IMR-90 (cell line): ENCODE data around the gene OR2V2. TPM values are rescaled to one million over a fixed set of nuclear protein-coding genes. Genes with fewer than 3 reads are reported as not detected.

ENCODE experiments used
- ATAC-seq: fragments of 200-7000 bp; cut with Tn5 transposase; 2 replicates; pipeline ENCODE4 v1.9.1; 2020; ENCODE audit warnings: low read depth, mild to moderate bottlenecking, moderate library complexity
- BruUV-seq: library from RNA; stranded (reverse); fragments of 400-500 nt; replicated peaks from 2 replicates; lab custom pipeline; 2021; lab: Mats Ljungman, UMichigan
- CTCF ChIA-PET: fragments of 300-600 bp; formaldehyde crosslinking; extraction: SDS; loops from one replicate; lab custom pipeline; 2021; ENCODE audit warnings: antibody characterized with exemption; lab: Yijun Ruan, JAX
- POLR2A ChIA-PET: fragments of 300-600 bp; sonication (Branson Sonifier 250); formaldehyde crosslinking; loops from one replicate; lab custom pipeline; 2022; ENCODE audit warnings: antibody characterized with exemption; ENCODE audit not compliant: unreplicated experiment; lab: Charles Lee
- DNase-seq: peaks from one replicate; pipeline ENCODE4 v3.0.0; 2013
- H2AFZ ChIP-seq: replicated peaks from 2 replicates; pipeline ENCODE3; 2013; ENCODE audit warnings: low read length, mild to moderate bottlenecking; ENCODE audit not compliant: poor library complexity
- H2AK5ac ChIP-seq: 2 replicates; pipeline ENCODE4 v1.6.1; 2013; ENCODE audit warnings: low read depth, low read length, inconsistent platforms
- H2AK9ac ChIP-seq: replicated peaks from 2 replicates; pipeline ENCODE3; 2013; ENCODE audit warnings: mild to moderate bottlenecking, low read depth, low read length, moderate library complexity; ENCODE audit not compliant: poor library complexity
- H2BK120ac ChIP-seq: 2 replicates; pipeline ENCODE4 v1.6.1; 2013; ENCODE audit warnings: low read depth, low read length, inconsistent platforms
- H2BK15ac ChIP-seq: 3 replicates; pipeline ENCODE4 v1.6.1; 2013; ENCODE audit warnings: low read depth, low read length, inconsistent platforms
- H2BK20ac ChIP-seq: 2 replicates; pipeline ENCODE4 v1.6.1; 2013; ENCODE audit warnings: low read depth, mild to moderate bottlenecking, inconsistent platforms, low read length, moderate library complexity
- H2BK5ac ChIP-seq: 2 replicates; pipeline ENCODE4 v1.6.1; 2013; ENCODE audit warnings: mild to moderate bottlenecking, low read depth, low read length, inconsistent platforms; ENCODE audit not compliant: poor library complexity, severe bottlenecking
- H3K14ac ChIP-seq: replicated peaks from 2 replicates; pipeline ENCODE4 v1.6.1; 2013; ENCODE audit warnings: low read depth, low read length, inconsistent platforms
- H3K18ac ChIP-seq: 2 replicates; pipeline ENCODE4 v1.6.1; 2013; ENCODE audit warnings: low read depth, low read length, control low read depth
- H3K23ac ChIP-seq: 2 replicates; pipeline ENCODE4 v1.6.1; 2013; ENCODE audit warnings: low read depth, low read length, inconsistent platforms
- H3K27ac ChIP-seq: 2 replicates; pipeline ENCODE4 v1.5.1; 2013; ENCODE audit warnings: mild to moderate bottlenecking, control low read depth, low read length; ENCODE audit not compliant: insufficient read depth
- H3K27me3 ChIP-seq: 2 replicates; pipeline ENCODE4 v1.6.1; 2013; ENCODE audit warnings: low read length; ENCODE audit not compliant: control insufficient read depth, insufficient read depth
- H3K36me3 ChIP-seq: 2 replicates; pipeline ENCODE4 v1.6.1; 2013; ENCODE audit warnings: low read length, mixed read lengths; ENCODE audit not compliant: control insufficient read depth, insufficient read depth
- H3K4ac ChIP-seq: 2 replicates; pipeline ENCODE4 v1.6.1; 2013; ENCODE audit warnings: low read depth, low read length, inconsistent platforms
- H3K4me1 ChIP-seq: 2 replicates; pipeline ENCODE4 v1.6.1; 2013; ENCODE audit warnings: low read length, mixed read lengths; ENCODE audit not compliant: control insufficient read depth, insufficient read depth
- H3K4me2 ChIP-seq: 2 replicates; pipeline ENCODE4 v1.6.1; 2013; ENCODE audit warnings: low read depth, mild to moderate bottlenecking, control low read depth, low read length, moderate library complexity
- H3K4me3 ChIP-seq: 2 replicates; pipeline ENCODE4 v1.5.1; 2013; ENCODE audit warnings: low read depth, mild to moderate bottlenecking, control low read depth, low read length, moderate library complexity; ENCODE audit not compliant: insufficient read depth
- H3K56ac ChIP-seq: 2 replicates; pipeline ENCODE4 v1.6.1; 2013; ENCODE audit warnings: low read length, inconsistent platforms; ENCODE audit not compliant: insufficient read depth; ENCODE audit errors: extremely low read depth
- H3K79me1 ChIP-seq, 2 experiments: 2 replicates each; pipeline ENCODE4 v1.6.1; 2013; ENCODE audit warnings: low read length in 2 of 2, inconsistent platforms in 1 of 2, low read depth in 1 of 2
- H3K9ac ChIP-seq: 2 replicates; pipeline ENCODE4 v1.6.1; 2013; ENCODE audit warnings: low read depth, low read length, control low read depth
- H3K9me1 ChIP-seq: 2 replicates; pipeline ENCODE4 v1.6.1; 2013; ENCODE audit warnings: low read length, inconsistent platforms; ENCODE audit not compliant: insufficient read depth
- H3K9me3 ChIP-seq: 2 replicates; pipeline ENCODE4 v1.6.1; 2013; ENCODE audit warnings: low read length; ENCODE audit not compliant: control insufficient read depth, insufficient read depth
- H4K20me1 ChIP-seq: 2 replicates; pipeline ENCODE4 v1.6.1; 2013; ENCODE audit warnings: low read length, inconsistent platforms; ENCODE audit not compliant: insufficient read depth
- H4K5ac ChIP-seq: 2 replicates; pipeline ENCODE4 v1.6.1; 2013; ENCODE audit warnings: mild to moderate bottlenecking, low read depth, low read length, control low read depth
- H4K8ac ChIP-seq, 2 experiments: 2 replicates each; pipeline ENCODE4 v1.6.1; 2013; ENCODE audit warnings: low read depth in 2 of 2, low read length in 2 of 2, control low read depth in 1 of 2, inconsistent platforms in 1 of 2
- H4K91ac ChIP-seq: 2 replicates; pipeline ENCODE4 v1.6.1; 2013; ENCODE audit warnings: low read depth, low read length, inconsistent platforms; ENCODE audit not compliant: insufficient read depth
- CEBPB ChIP-seq: IDR thresholded peaks from 2 replicates; pipeline ENCODE4 v1.6.1; 2012; ENCODE audit warnings: low read depth, low read length, improper control_type of control experiment
- MAZ ChIP-seq: IDR thresholded peaks from 2 replicates; pipeline ENCODE4 v1.6.1; 2012; ENCODE audit warnings: low read depth, mild to moderate bottlenecking, low read length, improper control_type of control experiment, moderate library complexity, borderline replicate concordance
- POLR2A ChIP-seq: IDR thresholded peaks from 2 replicates; pipeline ENCODE4 v1.6.1; 2012; ENCODE audit warnings: mild to moderate bottlenecking, low read depth, low read length
- RCOR1 ChIP-seq: IDR thresholded peaks from 2 replicates; pipeline ENCODE4 v1.6.1; 2012; ENCODE audit warnings: mild to moderate bottlenecking, low read length, improper control_type of control experiment; ENCODE audit not compliant: insufficient replicate concordance
- SMC3 ChIP-seq: fragments of 150-350 bp; IDR thresholded peaks from 2 replicates; pipeline ENCODE4 v1.6.1; 2016; ENCODE audit warnings: low read depth, mild to moderate bottlenecking, antibody characterized with exemption, low read length, moderate library complexity
- WGBS, 2 experiments: methylation state at CpG; one replicate each; pipeline versions ENCODE4 v1.1.5 to v1.1.7; 2013; ENCODE audit warnings: missing lambda C conversion rate in 2 of 2; ENCODE audit not compliant: insufficient read length in 1 of 2; ENCODE audit errors: extremely low coverage in 2 of 2; 5-methylcytosine and 5-hydroxymethylcytosine counted together
- dilution Hi-C: fragments of 300-500 bp; cut with HindIII; formaldehyde crosslinking; loops from one replicate; pipeline ENCODE4 v1.14.3; 2018; ENCODE audit warnings: low sequenced_read_pairs; ENCODE audit not compliant: unreplicated experiment
- in situ Hi-C: fragments of 300-500 bp; cut with MboI; formaldehyde crosslinking; loops from 3 replicates; pipeline ENCODE4 v1.14.3; 2019; ENCODE audit warnings: low sequenced_read_pairs, inconsistent platforms, mixed read lengths
- intact Hi-C: fragments of 100-400 bp; cut with micrococcal nuclease; formaldehyde crosslinking; loops from 2 replicates; pipeline ENCODE4 v1.10.0; 2022
- polyA plus RNA-seq, 3 experiments: library from polyadenylated mRNA; depleted of rRNA; stranded (reverse); fragments of >200 nt; gene quantifications; 2 replicates each; pipeline ENCODE4 v1.2.3, GENCODE V29; 2012; ENCODE audit warnings: low replicate concordance in 1 of 3
- total RNA-seq: library from RNA; depleted of rRNA; stranded (reverse); fragments of >200 nt; gene quantifications from 2 replicates; pipeline ENCODE4 v1.2.3, GENCODE V29; 2012
- TF ChIP-seq, protein P1 (sequence below): conservative IDR thresholded peaks from 2 replicates; pipeline ENCODE4 v1.5.1; 2012; ENCODE audit warnings: mild to moderate bottlenecking, low read depth, low read length, improper control_type of control experiment
- TF ChIP-seq, protein P2 (sequence below): fragments of 150-350 bp; IDR thresholded peaks from 2 replicates; pipeline ENCODE4 v1.6.1; 2017; ENCODE audit warnings: mild to moderate bottlenecking, antibody characterized with exemption, low read length, low read depth

Gene OR2V2
- total and polyA plus RNA-seq, 2 of the 4 experiments (the other 2 are of a cell fraction) = not detected

DNA sequence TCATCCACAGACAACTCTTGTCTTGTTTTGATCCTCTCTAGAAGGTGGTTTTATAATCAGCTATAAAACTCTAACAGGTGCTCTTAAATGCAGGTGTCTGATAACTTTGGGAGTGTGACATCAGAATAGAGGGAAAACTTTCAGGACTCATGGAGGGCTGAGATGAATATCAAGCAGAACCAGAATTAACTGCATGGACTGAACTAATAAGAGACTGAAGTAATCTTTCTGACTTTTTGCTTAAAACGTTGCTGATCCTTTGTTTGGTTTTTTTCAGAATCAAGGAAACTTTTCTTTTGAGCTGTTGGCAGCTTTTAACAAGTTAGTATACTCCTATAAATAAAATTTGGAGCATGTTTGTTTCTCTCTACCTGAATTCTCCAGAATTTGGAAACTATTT is 2.3 kb upstream of the OR2V2 start:
- Histone ChIP-seq H3K14ac (no peak overlapping the region), H2AK9ac (no peak overlapping the region), H2AK5ac (no peak overlapping the region), H4K91ac (no peak overlapping the region), H4K8ac (no peak overlapping the region), H3K4me2 (no peak overlapping the region), H2BK15ac (no peak overlapping the region), H2BK20ac (no peak overlapping the region), H3K9ac (no peak overlapping the region), H3K79me1 (no peaks in the 10 kb centered on the region), H3K56ac (no peak overlapping the region), H2BK120ac (no peak overlapping the region), H3K9me1 (no peaks in the 10 kb centered on the region), H3K4ac (no peak overlapping the region), H3K23ac (no peak overlapping the region), H4K20me1 (no peaks in the 10 kb centered on the region), H3K27ac (no peak overlapping the region), H3K27me3 (no peaks in the 10 kb centered on the region; the same call in 1 of the 2 replicates), H2AFZ (no peak overlapping the region), H2BK5ac (no peak overlapping the region), H3K36me3 (no peaks in the 10 kb centered on the region), H3K18ac (no peak overlapping the region), H3K4me1 (no peaks in the 10 kb centered on the region), H4K5ac (no peak overlapping the region), H3K4me3 (no peak overlapping the region), H3K9me3 (no peaks in the 10 kb centered on the region)
- no CpG with 5 or more reads among the region's 1 CpG for WGBS, 2 experiments
- DNase-seq (no peak), ATAC-seq (no peak)
- TF ChIP-seq MAZ = no peak
- TF ChIP-seq, protein P1, sequence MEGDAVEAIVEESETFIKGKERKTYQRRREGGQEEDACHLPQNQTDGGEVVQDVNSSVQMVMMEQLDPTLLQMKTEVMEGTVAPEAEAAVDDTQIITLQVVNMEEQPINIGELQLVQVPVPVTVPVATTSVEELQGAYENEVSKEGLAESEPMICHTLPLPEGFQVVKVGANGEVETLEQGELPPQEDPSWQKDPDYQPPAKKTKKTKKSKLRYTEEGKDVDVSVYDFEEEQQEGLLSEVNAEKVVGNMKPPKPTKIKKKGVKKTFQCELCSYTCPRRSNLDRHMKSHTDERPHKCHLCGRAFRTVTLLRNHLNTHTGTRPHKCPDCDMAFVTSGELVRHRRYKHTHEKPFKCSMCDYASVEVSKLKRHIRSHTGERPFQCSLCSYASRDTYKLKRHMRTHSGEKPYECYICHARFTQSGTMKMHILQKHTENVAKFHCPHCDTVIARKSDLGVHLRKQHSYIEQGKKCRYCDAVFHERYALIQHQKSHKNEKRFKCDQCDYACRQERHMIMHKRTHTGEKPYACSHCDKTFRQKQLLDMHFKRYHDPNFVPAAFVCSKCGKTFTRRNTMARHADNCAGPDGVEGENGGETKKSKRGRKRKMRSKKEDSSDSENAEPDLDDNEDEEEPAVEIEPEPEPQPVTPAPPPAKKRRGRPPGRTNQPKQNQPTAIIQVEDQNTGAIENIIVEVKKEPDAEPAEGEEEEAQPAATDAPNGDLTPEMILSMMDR = no peak
- TF ChIP-seq RCOR1 = no peak
- no peak for TF ChIP-seq SMC3
- TF ChIP-seq CEBPB = no peak
- TF ChIP-seq, protein P2, sequence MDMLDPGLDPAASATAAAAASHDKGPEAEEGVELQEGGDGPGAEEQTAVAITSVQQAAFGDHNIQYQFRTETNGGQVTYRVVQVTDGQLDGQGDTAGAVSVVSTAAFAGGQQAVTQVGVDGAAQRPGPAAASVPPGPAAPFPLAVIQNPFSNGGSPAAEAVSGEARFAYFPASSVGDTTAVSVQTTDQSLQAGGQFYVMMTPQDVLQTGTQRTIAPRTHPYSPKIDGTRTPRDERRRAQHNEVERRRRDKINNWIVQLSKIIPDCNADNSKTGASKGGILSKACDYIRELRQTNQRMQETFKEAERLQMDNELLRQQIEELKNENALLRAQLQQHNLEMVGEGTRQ = no peak
- TF ChIP-seq POLR2A = no peak
- ChIA-PET POLR2A (no interaction called here), CTCF (no interaction called here)
- in situ Hi-C loops (no loop called here), intact Hi-C loops (no loop called here), dilution Hi-C loops (no loop called here)
- no TSS peak for BruUV-seq
